IPS-NIHi11 (cell line): ENCODE measurements around the gene KRTAP9-3.
"Not testable (repeated sequence)": the region's sequence is repeated elsewhere in the genome, so short reads cannot be mapped to it uniquely, and the experiment has no call there.

ENCODE experiments used
- DNase-seq: peaks from one replicate; pipeline ENCODE4 v3.0.0; 2012; ENCODE audit warnings: mixed read lengths, low spot score

KRTAP9-3 gene

GRCh38 chr17:41251261-41251660 lies 19.0 kb downstream of the KRTAP9-3 start:
- no peak for DNase-seq

- no peak for DNase-seq
Measured at GRCh38 chr17:41254861-41255260, 22.6 kb downstream of the KRTAP9-3 start.

- not testable (repeated sequence) for DNase-seq
Measured at GRCh38 chr17:41255381-41256290, 23.4 kb downstream of the KRTAP9-3 start, which contains the start of gene KRTAP9-9. Gene KRTAP9-9 (plus strand): TSS chr17:41255384.

GRCh38 chr17:41256291-41256685 lies 24.0 kb downstream of the KRTAP9-3 start:
- DNase-seq, result no peak

GRCh38 chr17:41258406-41258805 lies 26.2 kb downstream of the KRTAP9-3 start:
- DNase-seq, result no peak

GRCh38 chr17:41263212-41263611 lies 31.0 kb downstream of the KRTAP9-3 start:
- DNase-seq, result no peak

- no peak for DNase-seq
Measured at GRCh38 chr17:41264599-41264998, 32.4 kb downstream of the KRTAP9-3 start.

GRCh38 chr17:41265078-41265477 lies 32.8 kb downstream of the KRTAP9-3 start, which contains the start of gene KRTAP9-6:
Gene KRTAP9-6 (plus strand): TSS chr17:41265378. CDS start chr17:41265378, 0 bp downstream.
- no peak for DNase-seq

- DNase-seq, result no peak
Measured at GRCh38 chr17:41267711-41268110, 35.5 kb downstream of the KRTAP9-3 start.

- DNase-seq, result not testable (repeated sequence)
Measured at GRCh38 chr17:41271323-41271722, 39.1 kb downstream of the KRTAP9-3 start.

GRCh38 chr17:41271858-41272257 lies 39.6 kb downstream of the KRTAP9-3 start:
- no peak for DNase-seq

GRCh38 chr17:41275648-41276190 lies 43.5 kb downstream of the KRTAP9-3 start, which contains the start of gene KRTAP9-7:
Gene KRTAP9-7 (plus strand): TSS chr17:41275698. CDS start chr17:41275698, 0 bp downstream.
- not testable (repeated sequence) for DNase-seq

GRCh38 chr17:41278176-41278955 lies 46.1 kb downstream of the KRTAP9-3 start:
- DNase-seq, result no peak
